ENCODE data around the gene PLK3.

- TF ChIP-seq ZFX (IDR thresholded peaks at IDR 0.05; ENCODE audit: borderline replicate concordance) (no peak), CTCF (IDR thresholded peaks at IDR 0.05) (no peak)
Measured at GRCh38 chr1:44805311-44806024, 5.3 kb downstream of the PLK3 start.
